Measurements from ENCODE around the gene TMEM11.

Gene TMEM11

GRCh38 chr17:21174186-21174585 lies 39.8 kb downstream of the TMEM11 start:
- H3K18ac ChIP-seq (ENCODE audit: low read length), result no peak overlapping the region
- H3K27me3 ChIP-seq (ENCODE audit: insufficient read depth, low read length, poor library complexity), result no peaks in the 10 kb centered on the region
- H3K79me2 ChIP-seq (ENCODE audit: control insufficient read depth, insufficient read depth, low read length), result no peaks in the 10 kb centered on the region
- no peak overlapping the region for H3K4me2 ChIP-seq (ENCODE audit: low read length)
- H4K5ac ChIP-seq (ENCODE audit: low read length), result no peak overlapping the region
- no peaks in the 10 kb centered on the region for H3K4me1 ChIP-seq (ENCODE audit: control insufficient read depth, low read depth, low read length)
- DNase-seq, result no peak
- H2AK5ac ChIP-seq (ENCODE audit: low read length), result no peak overlapping the region
- H3K27ac ChIP-seq (ENCODE audit: low read depth, low read length), result no peak overlapping the region
- no peak overlapping the region for H2BK5ac ChIP-seq (ENCODE audit: low read length)
- WGBS (ENCODE audit: extremely low coverage, insufficient coverage, low lambda C conversion rate), result no CpG with 5 or more reads among the region's 8 CpGs
- H3K4ac ChIP-seq (ENCODE audit: low read depth, low read length), result no peak overlapping the region
- no peak overlapping the region for H4K8ac ChIP-seq (ENCODE audit: low read depth, low read length)
- no peaks in the 10 kb centered on the region for H3K36me3 ChIP-seq (ENCODE audit: control insufficient read depth, insufficient read depth, low read length)
- no peak overlapping the region for H2BK120ac ChIP-seq (ENCODE audit: low read depth, low read length)
- H3K9ac ChIP-seq (ENCODE audit: low read length), result no peak overlapping the region
- H3K79me1 ChIP-seq (ENCODE audit: low read length), result no peaks in the 10 kb centered on the region
- H2BK15ac ChIP-seq (replicated peaks; ENCODE audit: low read depth), result no peak overlapping the region
- H3K56ac ChIP-seq (ENCODE audit: low read length), result no peak overlapping the region
- H3K4me3 ChIP-seq (ENCODE audit: low read length), result no peak overlapping the region
- H3K23ac ChIP-seq (ENCODE audit: low read length), result no peak overlapping the region

- Histone ChIP-seq H2BK5ac (ENCODE audit: low read length) (no peak overlapping the region), H3K79me2 (ENCODE audit: control insufficient read depth, insufficient read depth, low read length) (no peaks in the 10 kb centered on the region), H2BK120ac (ENCODE audit: low read depth, low read length) (no peak overlapping the region), H3K4me2 (ENCODE audit: low read length) (no peak overlapping the region), H2BK15ac (replicated peaks; ENCODE audit: low read depth) (no peak overlapping the region), H3K4me3 (ENCODE audit: low read length) (no peak overlapping the region), H3K9ac (ENCODE audit: low read length) (no peak overlapping the region), H3K56ac (ENCODE audit: low read length) (no peak overlapping the region), H4K8ac (ENCODE audit: low read depth, low read length) (no peak overlapping the region), H3K36me3 (ENCODE audit: control insufficient read depth, insufficient read depth, low read length) (no peaks in the 10 kb centered on the region), H3K79me1 (ENCODE audit: low read length) (no peaks in the 10 kb centered on the region), H3K18ac (ENCODE audit: low read length) (no peak overlapping the region), H2AK5ac (ENCODE audit: low read length) (no peak overlapping the region), H3K27ac (ENCODE audit: low read depth, low read length) (no peak overlapping the region), H3K27me3 (ENCODE audit: insufficient read depth, low read length, poor library complexity) (no peaks in the 10 kb centered on the region), H3K4ac (ENCODE audit: low read depth, low read length) (no peak overlapping the region), H3K4me1 (ENCODE audit: control insufficient read depth, low read depth, low read length) (no peaks in the 10 kb centered on the region), H3K23ac (ENCODE audit: low read length) (no peak overlapping the region), H4K5ac (ENCODE audit: low read length) (no peak overlapping the region)
- no peak for DNase-seq
- no CpG with 5 or more reads among the region's 2 CpGs for WGBS (ENCODE audit: extremely low coverage, insufficient coverage, low lambda C conversion rate)
These were observed 40.4 kb downstream of the TMEM11 start for GRCh38 chr17:21173543-21173942.

- H2BK5ac ChIP-seq (ENCODE audit: low read length), result no peak overlapping the region
- no peak overlapping the region for H3K56ac ChIP-seq (ENCODE audit: low read length)
- no peaks in the 10 kb centered on the region for H3K4me1 ChIP-seq (ENCODE audit: control insufficient read depth, low read depth, low read length)
- H4K8ac ChIP-seq (ENCODE audit: low read depth, low read length), result no peak overlapping the region
- H4K5ac ChIP-seq (ENCODE audit: low read length), result no peak overlapping the region
- no peaks in the 10 kb centered on the region for H3K79me2 ChIP-seq (ENCODE audit: control insufficient read depth, insufficient read depth, low read length)
- H3K27me3 ChIP-seq (ENCODE audit: insufficient read depth, low read length, poor library complexity), result no peaks in the 10 kb centered on the region
- no peak for DNase-seq
- no peaks in the 10 kb centered on the region for H3K79me1 ChIP-seq (ENCODE audit: low read length)
- no peak overlapping the region for H2BK120ac ChIP-seq (ENCODE audit: low read depth, low read length)
- H2BK15ac ChIP-seq (replicated peaks; ENCODE audit: low read depth), result no peak overlapping the region
- H3K4me3 ChIP-seq (ENCODE audit: low read length), result no peak overlapping the region
- H3K9ac ChIP-seq (ENCODE audit: low read length), result no peak overlapping the region
- no peaks in the 10 kb centered on the region for H3K36me3 ChIP-seq (ENCODE audit: control insufficient read depth, insufficient read depth, low read length)
- no CpG with 5 or more reads among the region's 6 CpGs for WGBS (ENCODE audit: extremely low coverage, insufficient coverage, low lambda C conversion rate)
- no peak overlapping the region for H3K27ac ChIP-seq (ENCODE audit: low read depth, low read length)
- H3K18ac ChIP-seq (ENCODE audit: low read length), result no peak overlapping the region
- no peak overlapping the region for H3K23ac ChIP-seq (ENCODE audit: low read length)
- H3K4me2 ChIP-seq (ENCODE audit: low read length), result no peak overlapping the region
- H2AK5ac ChIP-seq (ENCODE audit: low read length), result no peak overlapping the region
- H3K4ac ChIP-seq (ENCODE audit: low read depth, low read length), result no peak overlapping the region
These were observed 41.1 kb downstream of the TMEM11 start for GRCh38 chr17:21172846-21173245.

- Histone ChIP-seq H3K27me3 (ENCODE audit: insufficient read depth, low read length, poor library complexity) (no peaks in the 10 kb centered on the region), H4K5ac (ENCODE audit: low read length) (no peak overlapping the region)
- no CpG with 5 or more reads among the region's 17 CpGs for WGBS (ENCODE audit: extremely low coverage, insufficient coverage, low lambda C conversion rate)
These were observed 41.9 kb downstream of the TMEM11 start for GRCh38 chr17:21171970-21172510.

GRCh38 chr17:21171309-21171922 lies 42.5 kb downstream of the TMEM11 start:
- no peak overlapping the region for H2AK5ac ChIP-seq (ENCODE audit: low read length)
- H3K4me1 ChIP-seq (ENCODE audit: control insufficient read depth, low read depth, low read length), result no peaks in the 10 kb centered on the region
- H4K5ac ChIP-seq (ENCODE audit: low read length), result no peak overlapping the region
- H3K9ac ChIP-seq (ENCODE audit: low read length), result no peak overlapping the region
- WGBS (ENCODE audit: extremely low coverage, insufficient coverage, low lambda C conversion rate), result no CpG with 5 or more reads among the region's 12 CpGs
- no peak overlapping the region for H3K4ac ChIP-seq (ENCODE audit: low read depth, low read length)
- H3K56ac ChIP-seq (ENCODE audit: low read length), result no peak overlapping the region
- no peak for DNase-seq
- H3K79me2 ChIP-seq (ENCODE audit: control insufficient read depth, insufficient read depth, low read length), result no peaks in the 10 kb centered on the region
- no peaks in the 10 kb centered on the region for H3K36me3 ChIP-seq (ENCODE audit: control insufficient read depth, insufficient read depth, low read length)
- no peak overlapping the region for H3K4me3 ChIP-seq (ENCODE audit: low read length)
- no peak overlapping the region for H2BK15ac ChIP-seq (replicated peaks; ENCODE audit: low read depth)
- no peak overlapping the region for H3K27ac ChIP-seq (ENCODE audit: low read depth, low read length)
- no peak overlapping the region for H3K18ac ChIP-seq (ENCODE audit: low read length)
- no peak overlapping the region for H4K8ac ChIP-seq (ENCODE audit: low read depth, low read length)
- H3K4me2 ChIP-seq (ENCODE audit: low read length), result no peak overlapping the region
- no peak overlapping the region for H3K23ac ChIP-seq (ENCODE audit: low read length)
- H2BK120ac ChIP-seq (ENCODE audit: low read depth, low read length), result no peak overlapping the region
- H3K79me1 ChIP-seq (ENCODE audit: low read length), result no peaks in the 10 kb centered on the region
- no peak overlapping the region for H2BK5ac ChIP-seq (ENCODE audit: low read length)
- no peaks in the 10 kb centered on the region for H3K27me3 ChIP-seq (ENCODE audit: insufficient read depth, low read length, poor library complexity)

More at GRCh38 chr17:21171970-21172510, 41.9 kb downstream of the TMEM11 start:
- Histone ChIP-seq H2BK15ac (replicated peaks; ENCODE audit: low read depth) (no peak overlapping the region), H3K27ac (ENCODE audit: low read depth, low read length) (no peak overlapping the region), H2AK5ac (ENCODE audit: low read length) (no peak overlapping the region), H3K79me1 (ENCODE audit: low read length) (no peaks in the 10 kb centered on the region), H3K4ac (ENCODE audit: low read depth, low read length) (no peak overlapping the region), H4K8ac (ENCODE audit: low read depth, low read length) (no peak overlapping the region), H3K36me3 (ENCODE audit: control insufficient read depth, insufficient read depth, low read length) (no peaks in the 10 kb centered on the region), H3K4me3 (ENCODE audit: low read length) (no peak overlapping the region), H3K4me2 (ENCODE audit: low read length) (no peak overlapping the region), H3K4me1 (ENCODE audit: control insufficient read depth, low read depth, low read length) (no peaks in the 10 kb centered on the region), H3K18ac (ENCODE audit: low read length) (no peak overlapping the region), H3K79me2 (ENCODE audit: control insufficient read depth, insufficient read depth, low read length) (no peaks in the 10 kb centered on the region), H3K23ac (ENCODE audit: low read length) (no peak overlapping the region), H2BK5ac (ENCODE audit: low read length) (no peak overlapping the region), H3K56ac (ENCODE audit: low read length) (no peak overlapping the region), H2BK120ac (ENCODE audit: low read depth, low read length) (no peak overlapping the region), H3K9ac (ENCODE audit: low read length) (no peak overlapping the region)
- DNase-seq, result no peak

GRCh38 chr17:21170809-21171208 lies 43.2 kb downstream of the TMEM11 start:
- H3K36me3 ChIP-seq (ENCODE audit: control insufficient read depth, insufficient read depth, low read length), result no peaks in the 10 kb centered on the region
- no peak overlapping the region for H3K56ac ChIP-seq (ENCODE audit: low read length)
- no peak overlapping the region for H3K27ac ChIP-seq (ENCODE audit: low read depth, low read length)
- H3K27me3 ChIP-seq (ENCODE audit: insufficient read depth, low read length, poor library complexity), result no peaks in the 10 kb centered on the region
- no peak overlapping the region for H4K8ac ChIP-seq (ENCODE audit: low read depth, low read length)
- no peak overlapping the region for H2AK5ac ChIP-seq (ENCODE audit: low read length)
- WGBS (ENCODE audit: extremely low coverage, insufficient coverage, low lambda C conversion rate), result no CpG with 5 or more reads among the region's 7 CpGs
- DNase-seq, result no peak
- no peaks in the 10 kb centered on the region for H3K79me1 ChIP-seq (ENCODE audit: low read length)
- H2BK5ac ChIP-seq (ENCODE audit: low read length), result no peak overlapping the region
- H2BK120ac ChIP-seq (ENCODE audit: low read depth, low read length), result no peak overlapping the region
- H3K9ac ChIP-seq (ENCODE audit: low read length), result no peak overlapping the region
- no peak overlapping the region for H3K23ac ChIP-seq (ENCODE audit: low read length)
- no peak overlapping the region for H2BK15ac ChIP-seq (replicated peaks; ENCODE audit: low read depth)
- H3K18ac ChIP-seq (ENCODE audit: low read length), result no peak overlapping the region
- no peak overlapping the region for H3K4me2 ChIP-seq (ENCODE audit: low read length)
- H4K5ac ChIP-seq (ENCODE audit: low read length), result no peak overlapping the region
- no peaks in the 10 kb centered on the region for H3K79me2 ChIP-seq (ENCODE audit: control insufficient read depth, insufficient read depth, low read length)
- no peak overlapping the region for H3K4ac ChIP-seq (ENCODE audit: low read depth, low read length)
- no peak overlapping the region for H3K4me3 ChIP-seq (ENCODE audit: low read length)
- no peaks in the 10 kb centered on the region for H3K4me1 ChIP-seq (ENCODE audit: control insufficient read depth, low read depth, low read length)

All from mesendoderm (in vitro differentiated cells).